HL-60 (cell line): ENCODE results near the gene FUZ.

ENCODE experiments used
- DNase-seq, 2 experiments: peaks; one replicate each; pipeline ENCODE4 v3.0.0-alpha.2; 2010 to 2020; ENCODE audit warnings: low read depth in 1 of 2, low spot score in 1 of 2
- H3K27ac ChIP-seq: fragments of 250-450 bp; sonication (Bioruptor Pico); replicated peaks from 2 replicates; pipeline ENCODE4 v1.5.1; 2020; ENCODE audit warnings: mild to moderate bottlenecking, moderate library complexity
- H3K27me3 ChIP-seq: fragments of 250-450 bp; sonication (Bioruptor Pico); 2 replicates; pipeline ENCODE4 v1.5.1; 2021; ENCODE audit warnings: mild to moderate bottlenecking, moderate library complexity; ENCODE audit not compliant: insufficient read depth, poor library complexity, severe bottlenecking
- H3K4me3 ChIP-seq: replicated peaks from 2 replicates; pipeline ENCODE4 v1.5.1; 2011; ENCODE audit warnings: mild to moderate bottlenecking, control low read depth, low read length; ENCODE audit not compliant: insufficient read depth
- CTCF ChIP-seq: IDR thresholded peaks from one replicate; pipeline ENCODE4 v1.5.1; 2011; ENCODE audit warnings: low read length, control low read depth, inconsistent platforms; ENCODE audit not compliant: insufficient read depth
- GABPA ChIP-seq: IDR thresholded peaks from 2 replicates; pipeline ENCODE4 v1.6.1; 2012; ENCODE audit warnings: low read depth
- POLR2AphosphoS5 ChIP-seq: IDR thresholded peaks from 2 replicates; pipeline ENCODE4 v1.6.1; 2012; ENCODE audit warnings: low read depth
- REST ChIP-seq: IDR thresholded peaks from 2 replicates; pipeline ENCODE4 v1.6.1; 2012; ENCODE audit warnings: low read depth; ENCODE audit not compliant: insufficient replicate concordance
- SPI1 ChIP-seq: IDR thresholded peaks from 2 replicates; pipeline ENCODE4 v1.6.1; 2012; ENCODE audit warnings: low read depth, mild to moderate bottlenecking, borderline replicate concordance
- long read RNA-seq: library from polyadenylated mRNA; unstranded; transcript quantifications from one replicate; pipeline ENCODE4 v2.0.0, GENCODE V29; 2020

The FUZ gene, protein sequence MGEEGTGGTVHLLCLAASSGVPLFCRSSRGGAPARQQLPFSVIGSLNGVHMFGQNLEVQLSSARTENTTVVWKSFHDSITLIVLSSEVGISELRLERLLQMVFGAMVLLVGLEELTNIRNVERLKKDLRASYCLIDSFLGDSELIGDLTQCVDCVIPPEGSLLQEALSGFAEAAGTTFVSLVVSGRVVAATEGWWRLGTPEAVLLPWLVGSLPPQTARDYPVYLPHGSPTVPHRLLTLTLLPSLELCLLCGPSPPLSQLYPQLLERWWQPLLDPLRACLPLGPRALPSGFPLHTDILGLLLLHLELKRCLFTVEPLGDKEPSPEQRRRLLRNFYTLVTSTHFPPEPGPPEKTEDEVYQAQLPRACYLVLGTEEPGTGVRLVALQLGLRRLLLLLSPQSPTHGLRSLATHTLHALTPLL
- long read RNA-seq, transcript FUZ-202 (11 exons, 1,632 nt) = minor isoform, 6 of 106 reads
- long read RNA-seq, transcript FUZ-201 (11 exons, 1,675 nt) = major isoform, 33 of 106 reads
- long read RNA-seq, transcript FUZ-216 (11 exons, 1,524 nt) = minor isoform, 7 of 106 reads
- long read RNA-seq, partial matches to known transcripts = 5 of 106 reads
- long read RNA-seq, other reads (novel, unspliced or antisense) = 52 of 106 reads

DNA sequence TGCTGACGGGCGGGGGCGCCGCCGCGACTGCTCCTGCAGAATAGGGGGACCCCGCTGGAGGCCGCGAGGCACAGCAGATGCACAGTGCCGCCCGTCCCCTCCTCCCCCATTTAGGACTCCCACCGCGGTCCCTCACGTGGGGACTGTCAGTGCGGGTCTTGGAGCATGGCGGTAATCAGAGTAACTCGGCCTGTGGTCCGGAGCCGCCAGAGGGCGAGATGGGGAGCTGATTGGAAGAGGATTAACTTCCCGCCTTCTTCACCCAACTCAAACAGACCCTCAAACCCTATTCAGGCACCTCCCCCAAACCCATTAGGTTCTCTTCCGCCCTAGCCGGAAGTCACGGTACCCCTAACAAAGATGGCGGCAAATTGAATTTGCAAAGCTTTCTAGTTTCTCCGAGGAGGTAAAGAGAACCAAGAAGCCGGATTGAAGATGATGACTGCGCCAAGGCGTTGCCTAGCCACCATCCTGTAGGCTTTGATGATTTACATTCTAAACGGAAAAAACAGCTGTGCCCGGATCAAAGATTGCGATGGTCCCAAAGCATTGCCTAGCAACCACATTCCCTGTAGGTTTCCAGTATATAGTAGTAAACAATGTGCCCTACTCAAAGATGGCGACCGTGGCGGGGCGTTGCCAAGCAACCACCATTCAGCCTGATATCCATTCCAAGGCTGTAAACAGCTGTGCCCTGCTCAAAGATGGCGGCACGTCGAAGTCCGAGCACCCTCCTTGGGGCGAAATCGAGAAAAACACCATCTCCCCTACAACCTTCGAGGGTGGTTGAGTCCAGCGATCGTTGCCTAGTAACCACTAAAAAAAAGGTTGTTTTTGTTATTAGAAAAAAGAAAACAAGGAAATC is at the start of gene FUZ:
TSS of gene FUZ (minus strand) at position 296 of the 865 bp plus-strand sequence. CDS start at position 110, 186 bp downstream.
- TF ChIP-seq GABPA (peak; percentile 88), REST (no peak), POLR2AphosphoS5 (peak; percentile 35; the same call in 1 of the 2 replicates)
- DNase-seq = peak; percentile 98 to 99
- H3K4me3 ChIP-seq = peak within 1 kb of the TSS; percentile 47
- H3K27me3 ChIP-seq = no peaks in the 10 kb centered on the region
- H3K27ac ChIP-seq = peak within 1 kb of the TSS; percentile 95

GRCh38 chr19:49862391-49863253 is 49.5 kb upstream of the FUZ start:
- Histone ChIP-seq H3K4me3 (no peak overlapping the region), H3K27ac (no peak overlapping the region), H3K27me3 (no peaks in the 10 kb centered on the region)
- no peak for TF ChIP-seq CTCF
- no peak for TF ChIP-seq GABPA
- TF ChIP-seq REST = no peak
- TF ChIP-seq POLR2AphosphoS5 = no peak
- TF ChIP-seq SPI1 = no peak
- no peak for DNase-seq

DNA sequence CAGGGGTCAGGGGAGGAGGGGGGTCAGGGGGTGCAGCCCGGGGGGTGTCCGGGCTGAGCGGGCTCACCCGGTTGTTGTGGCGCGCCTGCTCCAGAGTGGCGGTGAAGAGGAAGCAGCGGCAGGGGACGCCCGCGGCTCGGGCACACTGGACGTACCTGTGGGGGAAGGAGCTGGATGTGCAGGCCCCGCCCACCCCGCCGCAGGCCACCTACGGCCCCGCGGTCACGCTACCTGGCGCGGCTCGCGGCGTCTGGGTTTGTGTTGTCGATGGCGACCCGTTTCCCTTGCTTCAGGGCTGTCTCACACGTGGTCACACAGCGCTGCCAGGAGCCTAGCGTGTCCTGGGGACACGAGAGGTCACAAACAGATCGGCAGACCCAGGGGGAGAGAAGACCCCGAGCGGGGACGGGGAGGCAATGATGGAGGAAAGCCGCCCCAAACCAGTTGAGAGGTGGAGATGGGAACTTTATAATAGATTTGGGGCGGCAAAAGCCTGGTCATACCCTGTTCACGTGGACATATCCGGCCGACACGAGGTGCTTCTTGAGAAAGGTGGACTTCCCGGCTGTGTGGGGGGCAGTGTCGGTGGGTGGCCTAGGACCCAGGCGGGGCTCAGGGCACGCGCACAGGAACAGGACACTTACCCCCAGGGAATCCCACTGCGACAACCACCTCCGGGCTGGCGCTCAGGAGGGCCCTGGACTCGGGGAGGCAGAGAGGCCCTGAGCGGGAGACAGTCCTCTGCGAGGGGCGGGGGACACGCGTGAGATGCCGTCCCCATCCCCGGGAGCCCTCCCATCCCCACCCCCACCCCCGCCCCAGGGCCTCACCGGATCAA is 48.7 kb upstream of the FUZ start:
- Histone ChIP-seq H3K27me3 (no peaks in the 10 kb centered on the region), H3K4me3 (no peak overlapping the region), H3K27ac (no peak overlapping the region)
- DNase-seq = no peak
- TF ChIP-seq POLR2AphosphoS5 (no peak), GABPA (no peak), CTCF (no peak), SPI1 (no peak), REST (no peak)
